Right lobe of liver (tissue), 6 donors: ENCODE measurements around the gene MRPL22. TPM values are rescaled to one million over a fixed set of nuclear protein-coding genes. Genes with fewer than 3 reads are reported as not detected.
"Not testable (repeated sequence)": the region's sequence is repeated elsewhere in the genome, so short reads cannot be mapped to it uniquely, and the experiment has no call there.

ENCODE experiments used
- ATAC-seq, 4 donors: fragments of 200-7000 bp; cut with Tn5 transposase; one replicate each; pipeline ENCODE4 v1.9.1; 2020; ENCODE audit warnings: mild to moderate bottlenecking in 4 of 4, moderate library complexity in 4 of 4
- DNase-seq, 3 donors: peaks; one replicate each; pipeline ENCODE4 v3.0.0-alpha.2; 2020
- H3K27ac ChIP-seq, 3 donors: fragments of 200-600 bp; one replicate each; pipeline ENCODE4 v1.8.0; 2022
- H3K27me3 ChIP-seq, 2 donors: fragments of 200-600 bp; one replicate each; pipeline ENCODE4 v1.8.0; 2022
- H3K36me3 ChIP-seq, 4 donors: fragments of 200-600 bp; sonication (generic) in 1 of 4; one replicate each; pipeline versions ENCODE4 v1.5.1 to v1.8.0; 2017 to 2022; ENCODE audit warnings: control low read depth in 1 of 4
- H3K4me1 ChIP-seq, 4 donors: fragments of 200-600 bp; sonication (generic) in 1 of 4; one replicate each; pipeline versions ENCODE4 v1.5.1 to v1.8.0; 2017 to 2022; ENCODE audit warnings: control low read depth in 1 of 4
- H3K4me3 ChIP-seq, 3 donors: fragments of 200-600 bp; one replicate each; pipeline ENCODE4 v1.8.0; 2022
- H3K9me3 ChIP-seq, 4 donors: fragments of 200-600 bp; sonication (generic) in 1 of 4; one replicate each; pipeline versions ENCODE4 v1.5.1 to v1.8.0; 2017 to 2022; ENCODE audit warnings: control low read depth in 1 of 4
- CTCF ChIP-seq, 4 donors: fragments of 200-600 bp in 3 of 4; fragments of 450-650 bp in 1 of 4; IDR thresholded peaks; one replicate each; pipeline versions ENCODE4 v1.5.1 to v1.8.0; 2016 to 2022; ENCODE audit warnings: antibody characterized with exemption in 4 of 4, mild to moderate bottlenecking in 2 of 4
- POLR2A ChIP-seq: fragments of 450-650 bp; IDR thresholded peaks from one replicate; pipeline ENCODE4 v1.6.1; 2017; ENCODE audit warnings: antibody characterized with exemption, mild to moderate bottlenecking
- WGBS: methylation state at CpG from one replicate; pipeline ENCODE4 v1.1.6; 2018; ENCODE audit warnings: low coverage, low lambda C conversion rate; ENCODE audit not compliant: insufficient coverage; ENCODE audit errors: missing lambda C conversion rate; 5-methylcytosine and 5-hydroxymethylcytosine counted together
- intact Hi-C, 2 donors: fragments of 100-400 bp; cut with DNase I; formaldehyde crosslinking; loops; one replicate each; pipeline versions ENCODE4 v1.11.2 to v1.14.1; 2022
- total RNA-seq, 6 experiments: library from RNA; depleted of rRNA in 2 of 6; stranded (reverse); fragments of >200 nt in 2 of 6; fragmentation: NEBNext Ultra II Directional in 3 of 6; extraction: Animal tissue kit (Norgen Biotek cat#: 25700) in 3 of 6; gene quantifications; one replicate each; pipeline versions ENCODE4 v1.1.0 to v1.2.4, GENCODE V29; 2016 to 2023
- donor health status: DM: no; HTN: yes; CAD: no.
- donor health status: DM: no; HTN: no; CAD: no.
- donor health status: DM: no; HTN: no; CAD: no.
- donor health status: DM: no; HTN: yes; CAD: no.
- donor health status: DM: no; HTN: yes; CAD: no.

MRPL22 gene
- total RNA-seq, 6 experiments from 2014 or later = 22.0 to 30.9 (median 26.4) TPM

- ATAC-seq = no peak
- intact Hi-C loops = no loop called here
- H3K27me3 ChIP-seq = no peaks in the 10 kb centered on the region
- TF ChIP-seq CTCF (IDR thresholded peaks at IDR 0.05) (no peak), POLR2A (no peak)
- no peaks in the 10 kb centered on the region for H3K36me3 ChIP-seq
- no peak overlapping the region for H3K4me3 ChIP-seq
- H3K4me1 ChIP-seq = no peaks in the 10 kb centered on the region
- no peak overlapping the region for H3K27ac ChIP-seq
- no peaks in the 10 kb centered on the region for H3K9me3 ChIP-seq
- 69% methylated on average over 1 of the region's 1 CpG for WGBS
- DNase-seq = no peak
These were observed 36.5 kb downstream of the MRPL22 start for GRCh38 chr5:154977409-154977808.

- H3K36me3 ChIP-seq, H3K4me3 ChIP-seq, H3K27ac ChIP-seq, ATAC-seq, DNase-seq, H3K9me3 ChIP-seq, H3K4me1 ChIP-seq, H3K27me3 ChIP-seq, intact Hi-C loops: not testable (repeated sequence)
- WGBS = 88% methylated on average over 2 of the region's 2 CpGs
These were observed 37.4 kb downstream of the MRPL22 start for GRCh38 chr5:154978294-154978693.

GRCh38 chr5:154984946-154985516 is 44.2 kb downstream of the MRPL22 start:
- Histone ChIP-seq H3K9me3 (no peaks in the 10 kb centered on the region), H3K4me1 (no peaks in the 10 kb centered on the region), H3K27me3 (no peaks in the 10 kb centered on the region), H3K36me3 (no peaks in the 10 kb centered on the region), H3K27ac (no peak overlapping the region), H3K4me3 (no peak overlapping the region)
- WGBS = 52% methylated on average over 8 of the region's 8 CpGs
- ATAC-seq (no peak), DNase-seq (no peak)
- intact Hi-C loops = no loop called here
- TF ChIP-seq POLR2A (no peak), CTCF (IDR thresholded peaks at IDR 0.05) (no peak)

- DNase-seq (no peak), ATAC-seq (no peak)
- WGBS = 50% methylated on average over 4 of the region's 4 CpGs
These were observed 45.3 kb downstream of the MRPL22 start for GRCh38 chr5:154986151-154986550.

GRCh38 chr5:154989626-154990025 is 48.8 kb downstream of the MRPL22 start:
- Histone ChIP-seq H3K36me3 (no peaks in the 10 kb centered on the region), H3K4me1 (no peaks in the 10 kb centered on the region), H3K4me3 (no peak overlapping the region), H3K27ac (no peak overlapping the region), H3K9me3 (no peaks in the 10 kb centered on the region), H3K27me3 (no peaks in the 10 kb centered on the region)
- no peak for DNase-seq
- intact Hi-C loops = no loop called here
- peak in 1 of 4 donors; percentile 38 for ATAC-seq
- WGBS = 44% methylated on average over 2 of the region's 2 CpGs
- no peak for TF ChIP-seq CTCF (IDR thresholded peaks at IDR 0.05)
- no peak for TF ChIP-seq POLR2A

More at GRCh38 chr5:154986151-154986550, 45.3 kb downstream of the MRPL22 start:
- H3K4me3 ChIP-seq = no peak overlapping the region
- intact Hi-C loops = no loop called here
- TF ChIP-seq POLR2A (no peak), CTCF (IDR thresholded peaks at IDR 0.05) (no peak)
- H3K27me3 ChIP-seq = no peaks in the 10 kb centered on the region
- H3K4me1 ChIP-seq = no peaks in the 10 kb centered on the region
- no peaks in the 10 kb centered on the region for H3K36me3 ChIP-seq
- H3K27ac ChIP-seq = no peak overlapping the region
- no peaks in the 10 kb centered on the region for H3K9me3 ChIP-seq
